ENCODE measurements around the gene DHRS13.

The DHRS13 gene

DNA sequence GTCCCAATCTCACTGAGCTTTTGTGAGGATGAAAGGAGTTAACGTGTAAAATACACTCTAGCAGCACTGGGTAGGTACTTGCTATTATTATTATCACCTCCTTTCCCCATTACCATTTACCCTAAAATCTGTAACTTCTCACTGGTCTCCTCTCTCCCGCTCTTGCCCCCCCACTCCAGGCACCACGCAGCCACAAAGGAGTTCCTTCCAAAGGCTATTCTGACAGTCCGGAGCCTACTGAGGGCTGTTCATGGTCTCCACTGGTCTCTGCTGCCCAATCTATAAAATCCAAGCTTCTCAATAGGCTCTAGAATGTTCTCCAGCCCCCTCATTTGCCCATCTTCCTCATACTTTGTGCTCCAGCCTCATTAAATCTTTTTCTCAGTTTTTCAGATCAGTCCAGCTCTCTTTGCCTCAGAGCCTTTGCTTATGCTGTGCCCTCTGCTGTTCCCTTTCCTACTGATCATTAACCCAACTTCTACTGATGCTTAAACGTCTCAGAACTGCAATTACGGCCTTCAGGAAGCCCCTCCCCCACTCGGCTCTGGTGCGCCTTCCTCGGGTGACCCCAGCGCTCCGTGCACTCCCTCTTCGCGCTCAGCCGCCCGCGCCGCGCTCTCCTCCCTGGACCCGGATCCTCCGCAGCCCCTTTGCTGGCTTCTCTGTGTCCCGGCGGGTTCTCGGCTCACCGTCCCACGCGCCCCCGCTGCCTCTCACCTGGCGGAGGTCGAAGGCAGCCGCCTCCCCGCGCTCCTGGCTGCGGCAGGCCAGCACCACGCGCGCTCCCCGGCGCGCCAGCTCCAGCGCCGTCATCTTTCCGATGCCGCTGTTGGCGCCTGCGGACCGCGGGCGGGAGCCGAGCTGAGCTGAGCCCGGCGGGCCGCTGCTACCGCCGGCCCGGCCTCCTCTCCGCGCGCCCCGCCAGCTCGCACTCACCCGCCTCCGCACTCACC lies 737 bp downstream of the DHRS13 start:
- Histone ChIP-seq H4K20me1 (ENCODE audit: insufficient read depth, low read length) (no peaks in the 10 kb centered on the region), H3K4me2 (ENCODE audit: low read depth, low read length) (peak overlapping the region; percentile 66), H3K79me2 (ENCODE audit: low read length) (peaks cover 39% of the 10 kb centered on the region), H3K27ac (ENCODE audit: low read length) (peak overlapping the region; percentile 77), H3K4me1 (ENCODE audit: low read length) (peaks cover 28% of the 10 kb centered on the region), H3K9ac (ENCODE audit: low read length) (peak overlapping the region; percentile 85), H3K36me3 (replicated peaks; ENCODE audit: insufficient read depth, low read length) (no peaks in the 10 kb centered on the region), H3K9me2 (replicated peaks; ENCODE audit: insufficient read depth, low read length) (no peaks in the 10 kb centered on the region), H3K4me3 (ENCODE audit: low read length) (peak overlapping the region; percentile 82), H3F3A (ENCODE audit: insufficient read depth, low read length) (peaks cover 20% of the 10 kb centered on the region), H3K27me3 (replicated peaks; ENCODE audit: insufficient read depth, low read length) (no peaks in the 10 kb centered on the region), H3K9me3 (replicated peaks; ENCODE audit: insufficient read depth, low read length) (no peaks in the 10 kb centered on the region), H2AFZ (ENCODE audit: low read length) (peak overlapping the region; percentile 87)
- peak; percentile 62 for DNase-seq
- TF ChIP-seq EZH2phosphoT487 (IDR thresholded peaks at IDR 0.05; ENCODE audit: low read length), result no peak
- TF ChIP-seq, protein P1, sequence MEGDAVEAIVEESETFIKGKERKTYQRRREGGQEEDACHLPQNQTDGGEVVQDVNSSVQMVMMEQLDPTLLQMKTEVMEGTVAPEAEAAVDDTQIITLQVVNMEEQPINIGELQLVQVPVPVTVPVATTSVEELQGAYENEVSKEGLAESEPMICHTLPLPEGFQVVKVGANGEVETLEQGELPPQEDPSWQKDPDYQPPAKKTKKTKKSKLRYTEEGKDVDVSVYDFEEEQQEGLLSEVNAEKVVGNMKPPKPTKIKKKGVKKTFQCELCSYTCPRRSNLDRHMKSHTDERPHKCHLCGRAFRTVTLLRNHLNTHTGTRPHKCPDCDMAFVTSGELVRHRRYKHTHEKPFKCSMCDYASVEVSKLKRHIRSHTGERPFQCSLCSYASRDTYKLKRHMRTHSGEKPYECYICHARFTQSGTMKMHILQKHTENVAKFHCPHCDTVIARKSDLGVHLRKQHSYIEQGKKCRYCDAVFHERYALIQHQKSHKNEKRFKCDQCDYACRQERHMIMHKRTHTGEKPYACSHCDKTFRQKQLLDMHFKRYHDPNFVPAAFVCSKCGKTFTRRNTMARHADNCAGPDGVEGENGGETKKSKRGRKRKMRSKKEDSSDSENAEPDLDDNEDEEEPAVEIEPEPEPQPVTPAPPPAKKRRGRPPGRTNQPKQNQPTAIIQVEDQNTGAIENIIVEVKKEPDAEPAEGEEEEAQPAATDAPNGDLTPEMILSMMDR (IDR thresholded peaks at IDR 0.05; ENCODE audit: low read length), result no peak
- no peak for TF ChIP-seq EZH2 (optimal IDR thresholded peaks at IDR 0.05; ENCODE audit: low read depth, low read length)

DNA sequence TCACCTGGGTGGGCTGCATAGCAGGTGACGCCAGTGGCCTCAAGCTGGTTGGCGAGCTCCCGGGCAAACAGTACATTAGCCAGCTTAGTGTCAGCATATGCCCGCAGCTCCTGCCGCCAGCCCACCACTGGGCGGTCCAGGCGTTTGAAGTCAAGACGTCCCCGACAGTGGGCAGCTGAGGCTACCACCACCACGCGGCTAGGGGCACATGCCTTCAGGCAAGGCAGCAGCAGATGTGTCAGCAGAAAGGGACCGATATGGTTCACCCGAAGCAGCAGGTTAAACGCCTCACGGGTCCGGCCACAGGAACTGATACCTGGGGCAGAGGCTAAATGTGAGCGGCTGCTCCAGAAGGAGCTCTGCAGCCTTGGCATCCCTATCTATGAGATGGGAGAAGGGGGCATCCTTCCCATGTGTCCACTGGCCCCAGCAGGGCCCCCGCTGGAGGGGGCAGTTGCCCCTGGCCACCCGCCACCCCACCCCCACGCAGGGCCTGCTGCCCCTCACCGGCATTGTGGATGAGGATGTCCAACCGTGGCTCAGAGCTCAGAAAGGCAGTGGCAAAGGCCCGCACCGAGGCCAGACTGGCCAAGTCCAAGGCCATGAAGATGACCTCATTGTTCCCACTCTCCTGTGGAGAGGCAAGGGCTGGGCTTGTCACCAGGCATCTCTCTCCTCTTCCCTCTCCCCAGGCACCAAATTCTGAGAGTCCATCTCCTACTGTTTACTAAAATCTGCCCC lies 1.7 kb downstream of the DHRS13 start:
- Histone ChIP-seq H3K36me3 (replicated peaks; ENCODE audit: insufficient read depth, low read length) (no peaks in the 10 kb centered on the region), H3K4me3 (ENCODE audit: low read length) (peak overlapping the region; percentile 82), H3F3A (ENCODE audit: insufficient read depth, low read length) (peaks cover 26% of the 10 kb centered on the region), H3K27me3 (replicated peaks; ENCODE audit: insufficient read depth, low read length) (no peaks in the 10 kb centered on the region), H3K4me2 (ENCODE audit: low read depth, low read length) (peak overlapping the region; percentile 66), H2AFZ (ENCODE audit: low read length) (no peak overlapping the region), H3K9me3 (replicated peaks; ENCODE audit: insufficient read depth, low read length) (no peaks in the 10 kb centered on the region), H3K79me2 (ENCODE audit: low read length) (peaks cover 49% of the 10 kb centered on the region), H3K9me2 (replicated peaks; ENCODE audit: insufficient read depth, low read length) (no peaks in the 10 kb centered on the region), H3K4me1 (ENCODE audit: low read length) (peaks cover 31% of the 10 kb centered on the region), H3K9ac (ENCODE audit: low read length) (peak overlapping the region; percentile 85; the same call in 1 of the 2 replicates), H4K20me1 (ENCODE audit: insufficient read depth, low read length) (no peaks in the 10 kb centered on the region), H3K27ac (ENCODE audit: low read length) (peak overlapping the region; percentile 77; the same call in 1 of the 2 replicates)
- DNase-seq, result no peak
- TF ChIP-seq, protein P1 (IDR thresholded peaks at IDR 0.05; ENCODE audit: low read length), result no peak
- no peak for TF ChIP-seq EZH2phosphoT487 (IDR thresholded peaks at IDR 0.05; ENCODE audit: low read length)
- no peak for TF ChIP-seq EZH2 (optimal IDR thresholded peaks at IDR 0.05; ENCODE audit: low read depth, low read length)

DNA sequence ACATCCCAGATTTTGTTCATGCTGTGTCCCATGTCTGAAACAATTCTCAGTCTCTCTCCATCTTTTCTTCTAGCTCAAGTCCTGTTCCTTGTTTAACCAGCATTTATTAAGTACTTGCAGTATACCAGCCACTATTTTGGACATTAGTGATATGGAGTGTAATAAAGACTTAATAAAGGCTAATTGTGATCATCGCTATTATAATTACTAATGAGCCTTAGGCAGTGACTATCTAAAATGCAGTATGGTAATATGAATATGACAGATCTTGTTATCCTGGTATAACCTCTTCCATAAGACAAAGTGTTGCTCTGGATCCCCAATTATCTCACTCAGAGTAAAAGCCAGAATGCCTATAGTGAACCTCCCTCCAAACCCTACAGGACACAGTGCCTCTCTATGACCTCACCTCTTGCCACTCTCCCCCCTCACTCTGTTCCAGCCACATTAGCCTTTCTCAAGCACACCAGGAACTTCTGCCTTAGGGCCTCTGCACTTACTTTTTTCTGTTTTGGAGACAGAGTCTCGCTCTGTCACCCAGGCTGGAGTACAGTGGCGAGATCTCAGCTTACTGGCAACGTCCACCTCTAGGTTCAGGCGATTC lies 3.6 kb downstream of the DHRS13 start:
- Histone ChIP-seq H3K36me3 (replicated peaks; ENCODE audit: insufficient read depth, low read length) (no peaks in the 10 kb centered on the region), H2AFZ (ENCODE audit: low read length) (no peak overlapping the region), H3F3A (ENCODE audit: insufficient read depth, low read length) (peaks cover 40% of the 10 kb centered on the region), H3K27me3 (replicated peaks; ENCODE audit: insufficient read depth, low read length) (no peaks in the 10 kb centered on the region), H3K4me2 (ENCODE audit: low read depth, low read length) (no peak overlapping the region), H3K9me2 (replicated peaks; ENCODE audit: insufficient read depth, low read length) (no peaks in the 10 kb centered on the region), H3K27ac (ENCODE audit: low read length) (no peak overlapping the region), H3K9ac (ENCODE audit: low read length) (no peak overlapping the region), H3K4me1 (ENCODE audit: low read length) (peaks cover 46% of the 10 kb centered on the region), H4K20me1 (ENCODE audit: insufficient read depth, low read length) (no peaks in the 10 kb centered on the region), H3K4me3 (ENCODE audit: low read length) (no peak overlapping the region), H3K79me2 (ENCODE audit: low read length) (peaks cover 63% of the 10 kb centered on the region), H3K9me3 (replicated peaks; ENCODE audit: insufficient read depth, low read length) (no peaks in the 10 kb centered on the region)
- no peak for DNase-seq
- no peak for TF ChIP-seq EZH2phosphoT487 (IDR thresholded peaks at IDR 0.05; ENCODE audit: low read length)
- TF ChIP-seq, protein P1 (IDR thresholded peaks at IDR 0.05; ENCODE audit: low read length), result no peak
- TF ChIP-seq EZH2 (optimal IDR thresholded peaks at IDR 0.05; ENCODE audit: low read depth, low read length), result no peak

Data from MM.1S (cell line).